ENCODE results near the gene ADAMTS8. TPM values are rescaled to one million over a fixed set of nuclear protein-coding genes. Genes with fewer than 3 reads are reported as not detected.
A peak's percentile ranks its signal among the peaks of the same experiment; 100 is the strongest.

The ADAMTS8 gene
- not detected in 2 replicates for total RNA-seq

GRCh38 chr11:130428316-130429119 is at the start of gene ADAMTS8:
Gene ADAMTS8 (minus strand): TSS chr11:130428609. CDS start chr11:130428286, 323 bp downstream.
- Histone ChIP-seq H3K4me3 (ENCODE audit: low read depth, low read length) (peak within 1 kb of the TSS; percentile 12), H3K36me3 (ENCODE audit: control insufficient read depth, insufficient read depth, low read length) (no peaks in the 10 kb centered on the region), H3K27me3 (ENCODE audit: control insufficient read depth, insufficient read depth, low read length) (peaks cover 64% of the 10 kb centered on the region)
- DNase-seq (ENCODE audit: low read depth) = no peak
- no peak for TF ChIP-seq CTCF (IDR thresholded peaks at IDR 0.05; ENCODE audit: insufficient read depth, low read length, poor library complexity, severe bottlenecking)

GRCh38 chr11:130477586-130478203 is 49.3 kb upstream of the ADAMTS8 start:
- no peak for TF ChIP-seq CTCF (IDR thresholded peaks at IDR 0.05; ENCODE audit: insufficient read depth, low read length, poor library complexity, severe bottlenecking)
- Histone ChIP-seq H3K36me3 (ENCODE audit: control insufficient read depth, insufficient read depth, low read length) (peaks cover 2% of the 10 kb centered on the region), H3K27me3 (ENCODE audit: control insufficient read depth, insufficient read depth, low read length) (peaks cover 4% of the 10 kb centered on the region), H3K4me3 (ENCODE audit: low read depth, low read length) (no peak overlapping the region)
- no peak for DNase-seq (ENCODE audit: low read depth)

- no peak for DNase-seq (ENCODE audit: low read depth)
- Histone ChIP-seq H3K27me3 (ENCODE audit: control insufficient read depth, insufficient read depth, low read length) (peaks cover 4% of the 10 kb centered on the region), H3K4me3 (ENCODE audit: low read depth, low read length) (no peak overlapping the region), H3K36me3 (ENCODE audit: control insufficient read depth, insufficient read depth, low read length) (peaks cover 2% of the 10 kb centered on the region)
- TF ChIP-seq CTCF (IDR thresholded peaks at IDR 0.05; ENCODE audit: insufficient read depth, low read length, poor library complexity, severe bottlenecking) = no peak
Measured at GRCh38 chr11:130476922-130477491, 48.6 kb upstream of the ADAMTS8 start.

- Histone ChIP-seq H3K36me3 (ENCODE audit: control insufficient read depth, insufficient read depth, low read length) (peaks cover 2% of the 10 kb centered on the region), H3K27me3 (ENCODE audit: control insufficient read depth, insufficient read depth, low read length) (peaks cover 4% of the 10 kb centered on the region), H3K4me3 (ENCODE audit: low read depth, low read length) (no peak overlapping the region)
- TF ChIP-seq CTCF (IDR thresholded peaks at IDR 0.05; ENCODE audit: insufficient read depth, low read length, poor library complexity, severe bottlenecking) = no peak
- DNase-seq (ENCODE audit: low read depth) = no peak
Measured at GRCh38 chr11:130476200-130476921, 48.0 kb upstream of the ADAMTS8 start.

- peaks cover 2% of the 10 kb centered on the region for H3K36me3 ChIP-seq (ENCODE audit: control insufficient read depth, insufficient read depth, low read length)
- no peak overlapping the region for H3K4me3 ChIP-seq (ENCODE audit: low read depth, low read length)
- no peak for TF ChIP-seq CTCF (IDR thresholded peaks at IDR 0.05; ENCODE audit: insufficient read depth, low read length, poor library complexity, severe bottlenecking)
- H3K27me3 ChIP-seq (ENCODE audit: control insufficient read depth, insufficient read depth, low read length) = peaks cover 4% of the 10 kb centered on the region
- DNase-seq (ENCODE audit: low read depth) = no peak
Measured at GRCh38 chr11:130475426-130476053, 47.1 kb upstream of the ADAMTS8 start.

Data from kidney epithelial cell (primary cell).